Endodermal cell (in vitro differentiated cells): ENCODE data around the gene CCRL2. TPM values are rescaled to one million over a fixed set of nuclear protein-coding genes. Genes with fewer than 3 reads are reported as not detected.

ENCODE experiments used
- DNase-seq: peaks from one replicate; pipeline ENCODE4 v3.0.0-alpha.2; 2017
- H3K27ac ChIP-seq: 2 replicates; pipeline ENCODE4 v1.5.1; 2013; ENCODE audit warnings: mild to moderate bottlenecking, low read depth, low read length, moderate library complexity
- H3K27me3 ChIP-seq: 2 replicates; pipeline ENCODE4 v1.6.1; 2013; ENCODE audit warnings: mild to moderate bottlenecking, low read length, moderate library complexity; ENCODE audit not compliant: insufficient read depth, control insufficient read depth, poor library complexity, severe bottlenecking
- H3K36me3 ChIP-seq: 2 replicates; pipeline ENCODE4 v1.7.0; 2013; ENCODE audit warnings: mild to moderate bottlenecking, low read length, moderate library complexity; ENCODE audit not compliant: control insufficient read depth, insufficient read depth
- H3K4me1 ChIP-seq: one replicate; pipeline ENCODE4 v1.7.0; 2013; ENCODE audit warnings: low read length; ENCODE audit not compliant: control insufficient read depth, insufficient read depth
- H3K4me3 ChIP-seq: 2 replicates; pipeline ENCODE4 v1.5.1; 2013; ENCODE audit warnings: mild to moderate bottlenecking, low read length, moderate library complexity
- H3K9ac ChIP-seq: 2 replicates; pipeline ENCODE4 v1.6.1; 2013; ENCODE audit warnings: mild to moderate bottlenecking, low read length, moderate library complexity; ENCODE audit not compliant: poor library complexity, severe bottlenecking; ENCODE audit errors: extremely low read depth
- H3K9me3 ChIP-seq: 2 replicates; pipeline ENCODE4 v1.6.1; 2013; ENCODE audit warnings: mild to moderate bottlenecking, low read length, moderate library complexity; ENCODE audit not compliant: control insufficient read depth
- H3K27ac Mint-ChIP-seq: 2 replicates; pipeline ENCODE4 v1.8.0; 2020; ENCODE audit warnings: mixed read lengths
- H3K27me3 Mint-ChIP-seq: 2 replicates; pipeline ENCODE4 v1.8.0; 2021; ENCODE audit warnings: mild to moderate bottlenecking, mixed read lengths; ENCODE audit not compliant: insufficient read depth
- H3K36me3 Mint-ChIP-seq: 2 replicates; pipeline ENCODE4 v1.8.0; 2020; ENCODE audit warnings: low read depth, mixed read lengths
- H3K4me1 Mint-ChIP-seq: 2 replicates; pipeline ENCODE4 v1.8.0; 2020; ENCODE audit warnings: mixed read lengths
- H3K4me3 Mint-ChIP-seq: 2 replicates; pipeline ENCODE4 v1.8.0; 2020; ENCODE audit warnings: mild to moderate bottlenecking, moderate library complexity, mixed read lengths
- H3K9me3 Mint-ChIP-seq: 2 replicates; pipeline ENCODE4 v1.8.0; 2020; ENCODE audit warnings: mild to moderate bottlenecking, mixed read lengths
- CTCF ChIP-seq: fragments of 200-600 bp; sonication (generic); conservative IDR thresholded peaks from 2 replicates; pipeline ENCODE4 v1.5.0; 2021; ENCODE audit warnings: antibody characterized with exemption, mild to moderate bottlenecking
- WGBS, 2 experiments: methylation state at CpG; one replicate each; pipeline versions ENCODE4 v1.1.5 to v1.1.7; 2013; ENCODE audit warnings: missing lambda C conversion rate in 2 of 2, mixed read lengths in 1 of 2; ENCODE audit not compliant: insufficient coverage in 1 of 2, insufficient read length in 1 of 2; 5-methylcytosine and 5-hydroxymethylcytosine counted together
- total RNA-seq, 2 donors: library from RNA; stranded (reverse); fragmentation: NEBNext Ultra II Directional in 1 of 2; extraction: Animal tissue kit (Norgen Biotek cat#: 25700) in 1 of 2; gene quantifications; 2 replicates in 1 of 2; 3 replicates in 1 of 2; pipeline ENCODE4 v1.2.1, GENCODE V29; 2021

CCRL2 gene
- total RNA-seq, 2 donors from 2014 or later: not detected

GRCh38 chr3:46393011-46393410, 14.0 kb upstream of the CCRL2 start:
- no peak for TF ChIP-seq CTCF
- WGBS, 2 experiments: 85 to 94% methylated on average over 2 of the region's 2 CpGs
- no peaks in the 10 kb centered on the region for H3K27me3 ChIP-seq
- H3K27me3 Mint-ChIP-seq: peaks cover 4% of the 10 kb centered on the region
- no peak overlapping the region for H3K27ac ChIP-seq
- DNase-seq: no peak
- H3K9ac ChIP-seq: no peak overlapping the region
- no peak overlapping the region for H3K4me3 Mint-ChIP-seq
- peaks cover 11% of the 10 kb centered on the region for H3K9me3 ChIP-seq
- no peak overlapping the region for H3K4me3 ChIP-seq
- no peaks in the 10 kb centered on the region for H3K36me3 Mint-ChIP-seq
- H3K36me3 ChIP-seq: no peaks in the 10 kb centered on the region
- no peak overlapping the region for H3K27ac Mint-ChIP-seq
- H3K9me3 Mint-ChIP-seq: no peaks in the 10 kb centered on the region
- H3K4me1 ChIP-seq: peaks cover 5% of the 10 kb centered on the region
- peaks cover 20% of the 10 kb centered on the region for H3K4me1 Mint-ChIP-seq

GRCh38 chr3:46393554-46394434, 13.3 kb upstream of the CCRL2 start:
- H3K27ac ChIP-seq: no peak overlapping the region
- H3K4me1 ChIP-seq: peaks cover 5% of the 10 kb centered on the region
- no peak for TF ChIP-seq CTCF
- Mint-ChIP-seq H3K4me1 (peaks cover 20% of the 10 kb centered on the region), H3K9me3 (no peaks in the 10 kb centered on the region), H3K27me3 (peaks cover 4% of the 10 kb centered on the region), H3K27ac (peak overlapping the region; percentile 6), H3K36me3 (no peaks in the 10 kb centered on the region), H3K4me3 (no peak overlapping the region)
- H3K36me3 ChIP-seq: no peaks in the 10 kb centered on the region
- peak; percentile 81 for DNase-seq
- peaks cover 4% of the 10 kb centered on the region for H3K9me3 ChIP-seq
- H3K9ac ChIP-seq: no peak overlapping the region
- WGBS, 2 experiments: 79 to 86% methylated on average over 4 to 8 of the region's 8 CpGs
- H3K27me3 ChIP-seq: no peaks in the 10 kb centered on the region
- no peak overlapping the region for H3K4me3 ChIP-seq

GRCh38 chr3:46395210-46395661, 11.8 kb upstream of the CCRL2 start:
- H3K4me1 ChIP-seq: no peaks in the 10 kb centered on the region
- Mint-ChIP-seq H3K4me1 (peaks cover 20% of the 10 kb centered on the region), H3K27me3 (peaks cover 4% of the 10 kb centered on the region), H3K36me3 (no peaks in the 10 kb centered on the region), H3K27ac (no peak overlapping the region), H3K9me3 (no peaks in the 10 kb centered on the region), H3K4me3 (no peak overlapping the region)
- peak; percentile 63 for TF ChIP-seq CTCF
- no peaks in the 10 kb centered on the region for H3K36me3 ChIP-seq
- H3K9ac ChIP-seq: no peak overlapping the region
- no peaks in the 10 kb centered on the region for H3K9me3 ChIP-seq
- WGBS, 2 experiments: 86 to 93% methylated on average over 3 to 6 of the region's 6 CpGs
- no peaks in the 10 kb centered on the region for H3K27me3 ChIP-seq
- H3K4me3 ChIP-seq: no peak overlapping the region
- DNase-seq: peak; percentile 71
- H3K27ac ChIP-seq: no peak overlapping the region
